PC-3 (cell line): ENCODE measurements around the gene ITPKC. TPM values are rescaled to one million over a fixed set of nuclear protein-coding genes. Genes with fewer than 3 reads are reported as not detected.

Source experiments
- ATAC-seq: fragments of 200-7000 bp; cut with Tn5 transposase; 2 replicates; pipeline ENCODE4 v1.9.1; 2020; ENCODE audit warnings: mild to moderate bottlenecking, moderate library complexity
- BruUV-seq: library from RNA; stranded (reverse); fragments of 400-500 nt; replicated peaks from 2 replicates; lab custom pipeline; 2021; lab: Mats Ljungman, UMichigan
- CTCF ChIA-PET: fragments of 300-600 bp; sonication (Branson Sonifier 250); formaldehyde crosslinking; loops from one replicate; lab custom pipeline; 2022; ENCODE audit warnings: antibody characterized with exemption; lab: Charles Lee
- POLR2A ChIA-PET: fragments of 300-600 bp; sonication (Branson Sonifier 250); formaldehyde crosslinking; loops from one replicate; lab custom pipeline; 2022; ENCODE audit warnings: antibody characterized with exemption; ENCODE audit not compliant: unreplicated experiment; lab: Charles Lee
- DNase-seq: peaks from one replicate; pipeline ENCODE4 v3.0.0-alpha.2; 2015
- H2AFZ ChIP-seq: fragments of 300-600 bp; sonication (generic); 2 replicates; pipeline ENCODE4 v1.6.0; 2016; ENCODE audit warnings: antibody characterized with exemption, low read length
- H3F3A ChIP-seq: fragments of 300-600 bp; sonication (generic); one replicate; pipeline ENCODE4 v1.6.0; 2017; ENCODE audit warnings: antibody characterized with exemption, low read length, control low read depth, mild to moderate bottlenecking; ENCODE audit not compliant: unreplicated experiment
- H3K27ac ChIP-seq: fragments of 300-600 bp; sonication (generic); 2 replicates; pipeline ENCODE4 v1.5.1; 2016; ENCODE audit warnings: mild to moderate bottlenecking, low read length
- H3K27me3 ChIP-seq: fragments of 300-600 bp; sonication (generic); 2 replicates; pipeline ENCODE4 v1.6.1; 2016; ENCODE audit warnings: low read length, mixed read lengths
- H3K36me3 ChIP-seq: fragments of 300-600 bp; sonication (generic); 2 replicates; pipeline ENCODE4 v1.6.1; 2016; ENCODE audit warnings: low read depth, mixed run types, low read length, mixed read lengths
- H3K4me1 ChIP-seq: fragments of 300-600 bp; sonication (generic); 2 replicates; pipeline ENCODE4 v1.5.1; 2016; ENCODE audit warnings: low read length; ENCODE audit not compliant: insufficient read depth
- H3K4me2 ChIP-seq: fragments of 300-600 bp; sonication (generic); 2 replicates; pipeline ENCODE4 v1.6.0; 2016; ENCODE audit warnings: low read length
- H3K4me3 ChIP-seq: fragments of 300-600 bp; sonication (generic); 2 replicates; pipeline ENCODE4 v1.5.1; 2016; ENCODE audit warnings: mild to moderate bottlenecking, low read length, mixed read lengths
- H3K79me2 ChIP-seq: fragments of 300-600 bp; sonication (generic); 2 replicates; pipeline ENCODE4 v1.6.1; 2017; ENCODE audit warnings: low read length, mixed read lengths
- H3K9ac ChIP-seq: fragments of 300-600 bp; sonication (generic); 2 replicates; pipeline ENCODE4 v1.6.0; 2016; ENCODE audit warnings: mild to moderate bottlenecking, low read length
- H3K9me2 ChIP-seq: fragments of 300-600 bp; sonication (generic); replicated peaks from 2 replicates; pipeline ENCODE4 v1.6.1; 2016; ENCODE audit warnings: mixed run types, low read length, mixed read lengths
- H3K9me3 ChIP-seq: fragments of 300-600 bp; sonication (generic); 2 replicates; pipeline ENCODE4 v1.6.1; 2016; ENCODE audit warnings: low read length, mixed read lengths
- H4K20me1 ChIP-seq: fragments of 300-600 bp; sonication (generic); 2 replicates; pipeline ENCODE4 v1.6.1; 2016; ENCODE audit warnings: low read length, mixed read lengths
- CTCF ChIP-seq: fragments of 300-600 bp; sonication (generic); conservative IDR thresholded peaks from 2 replicates; pipeline ENCODE4 v1.5.1; 2017; ENCODE audit warnings: antibody characterized with exemption, low read depth, mild to moderate bottlenecking, low read length
- EZH2 ChIP-seq: fragments of 300-600 bp; sonication (generic); IDR thresholded peaks from one replicate; pipeline ENCODE4 v1.6.1; 2017; ENCODE audit warnings: antibody characterized with exemption, mild to moderate bottlenecking, low read length; ENCODE audit not compliant: unreplicated experiment
- EZH2phosphoT487 ChIP-seq: fragments of 300-600 bp; sonication (generic); IDR thresholded peaks from 2 replicates; pipeline ENCODE4 v1.6.1; 2018; ENCODE audit warnings: mild to moderate bottlenecking, antibody characterized with exemption, low read length, borderline replicate concordance
- intact Hi-C: fragments of 100-400 bp; cut with micrococcal nuclease; formaldehyde crosslinking; loops from 2 replicates; pipeline ENCODE4 v1.9.0; 2023
- total RNA-seq: library from RNA; depleted of rRNA; stranded (reverse); fragments of >200 nt; gene quantifications from 2 replicates; pipeline ENCODE4 v1.2.3, GENCODE V29; 2014

Gene ITPKC
- total RNA-seq, 1 experiment from 2014 or later, result 28.4 TPM

GRCh38 chr19:40775632-40776022, 58.7 kb downstream of the ITPKC start:
- Histone ChIP-seq H3K9me2 (no peaks in the 10 kb centered on the region), H3K79me2 (no peaks in the 10 kb centered on the region), H3K4me1 (peaks cover 13% of the 10 kb centered on the region; the same call in 1 of the 2 replicates), H3K9me3 (no peaks in the 10 kb centered on the region), H3F3A (no peaks in the 10 kb centered on the region), H4K20me1 (no peaks in the 10 kb centered on the region), H3K27me3 (no peaks in the 10 kb centered on the region), H3K27ac (no peak overlapping the region), H3K4me3 (no peak overlapping the region), H3K4me2 (no peak overlapping the region), H3K9ac (no peak overlapping the region), H3K36me3 (no peaks in the 10 kb centered on the region), H2AFZ (no peak overlapping the region)
- ChIA-PET CTCF (no interaction called here), POLR2A (no interaction called here)
- BruUV-seq, result no TSS peak
- DNase-seq (no peak), ATAC-seq (no peak)
- TF ChIP-seq CTCF (no peak), EZH2 (no peak), EZH2phosphoT487 (no peak)
- intact Hi-C loops, result no loop called here

- CTCF ChIA-PET, result no interaction called here
- Histone ChIP-seq H3K4me3 (no peak overlapping the region), H3K9me3 (no peaks in the 10 kb centered on the region), H3K27me3 (no peaks in the 10 kb centered on the region), H3F3A (no peaks in the 10 kb centered on the region), H3K9ac (no peak overlapping the region), H3K4me1 (peaks cover 13% of the 10 kb centered on the region; the same call in 1 of the 2 replicates), H4K20me1 (no peaks in the 10 kb centered on the region), H3K27ac (no peak overlapping the region), H3K79me2 (no peaks in the 10 kb centered on the region), H3K4me2 (0 out of 2 replicates have a peak overlapping the region, but pooled peaks have one; percentile 98), H2AFZ (no peak overlapping the region), H3K36me3 (no peaks in the 10 kb centered on the region), H3K9me2 (no peaks in the 10 kb centered on the region)
- DNase-seq (no peak), ATAC-seq (no peak)
- intact Hi-C loops, result no loop called here
- no TSS peak for BruUV-seq
- POLR2A ChIA-PET, result no interaction called here
- TF ChIP-seq EZH2phosphoT487 (no peak), EZH2 (no peak), CTCF (no peak)
These were observed 59.5 kb downstream of the ITPKC start for GRCh38 chr19:40776364-40776763.

- peaks cover 13% of the 10 kb centered on the region; the same call in 1 of the 2 replicates for H3K4me1 ChIP-seq
- CTCF ChIA-PET, result interaction anchor here (0.7 to 0.8 kb wide), 2 partner anchors 22 to 131 kb away, joined by 3 read pairs; partner anchors contain the start of gene EGLN2
- peak overlapping the region; percentile 98 for H3K4me2 ChIP-seq
- H2AFZ ChIP-seq, result peak overlapping the region; percentile 95
- ATAC-seq (peak; percentile 76), DNase-seq (peak; percentile 85)
- intact Hi-C loops, result no loop called here
- H3K9me2 ChIP-seq, result no peaks in the 10 kb centered on the region
- H3K4me3 ChIP-seq, result peak overlapping the region; percentile 74
- H3K27me3 ChIP-seq, result no peaks in the 10 kb centered on the region
- peak overlapping the region; percentile 72 for H3K27ac ChIP-seq
- no TSS peak for BruUV-seq
- H3K9me3 ChIP-seq, result no peaks in the 10 kb centered on the region
- H3K36me3 ChIP-seq, result no peaks in the 10 kb centered on the region
- no peaks in the 10 kb centered on the region for H3F3A ChIP-seq
- TF ChIP-seq CTCF, result no peak
- no peak for TF ChIP-seq EZH2phosphoT487
- no peak for TF ChIP-seq EZH2
- H3K9ac ChIP-seq, result peak overlapping the region; percentile 58
- POLR2A ChIA-PET, result interaction anchor here (0.5 to 1.0 kb wide), 3 partner anchors 12 to 1073 kb away, joined by 3 to 7 read pairs (median 3); partner anchors contain the start of genes ACTMAP and SNRPA
- no peaks in the 10 kb centered on the region for H3K79me2 ChIP-seq
- H4K20me1 ChIP-seq, result no peaks in the 10 kb centered on the region
These were observed 60.2 kb downstream of the ITPKC start for GRCh38 chr19:40776932-40777644.
